G401 (cell line): ENCODE measurements around the gene RBM4. TPM values are rescaled to one million over a fixed set of nuclear protein-coding genes. Genes with fewer than 3 reads are reported as not detected.

Experiments
- DNase-seq: peaks from one replicate; pipeline ENCODE4 v3.0.0-alpha.2; 2015; ENCODE audit warnings: low spot score
- in situ Hi-C: cut with HindIII; loops from 2 replicates; pipeline ENCODE4 v1.10.0; 2016; ENCODE audit warnings: low sequenced_read_pairs, mixed read lengths
- total RNA-seq: library from RNA; depleted of rRNA; stranded (reverse); fragments of >200 nt; shearing (Covaris generic); gene quantifications from 2 replicates; pipeline ENCODE4 v1.2.3, GENCODE V29; 2014

Gene RBM4
- total RNA-seq, 1 experiment from 2014 or later, result 534 TPM

- no peak for DNase-seq
- in situ Hi-C loops, result no loop called here
These were observed 47.0 kb downstream of the RBM4 start for GRCh38 chr11:66685276-66686099.

- DNase-seq, result no peak
- in situ Hi-C loops, result no loop called here
These were observed 47.7 kb downstream of the RBM4 start for GRCh38 chr11:66686100-66686785.

- DNase-seq, result peak; percentile 84
These were observed 48.6 kb downstream of the RBM4 start for GRCh38 chr11:66686801-66687750.

GRCh38 chr11:66687831-66688281, 49.4 kb downstream of the RBM4 start:
- in situ Hi-C loops, result no loop called here
- DNase-seq, result peak; percentile 52

More at GRCh38 chr11:66686801-66687750, 48.6 kb downstream of the RBM4 start:
- in situ Hi-C loops, result no loop called here

- in situ Hi-C loops, result no loop called here
These were observed 50.3 kb downstream of the RBM4 start for GRCh38 chr11:66688561-66689534.

GRCh38 chr11:66689661-66690590, 51.4 kb downstream of the RBM4 start:
- DNase-seq, result peak; percentile 62
- in situ Hi-C loops, result no loop called here

More at GRCh38 chr11:66688561-66689534, 50.3 kb downstream of the RBM4 start:
- no peak for DNase-seq

GRCh38 chr11:66691311-66691980, 52.9 kb downstream of the RBM4 start:
- in situ Hi-C loops, result no loop called here

GRCh38 chr11:66692446-66692845, 53.9 kb downstream of the RBM4 start:
- in situ Hi-C loops, result no loop called here

More at GRCh38 chr11:66691311-66691980, 52.9 kb downstream of the RBM4 start:
- DNase-seq, result no peak

GRCh38 chr11:66692871-66693331, 54.4 kb downstream of the RBM4 start:
- in situ Hi-C loops, result no loop called here
- no peak for DNase-seq

More at GRCh38 chr11:66692446-66692845, 53.9 kb downstream of the RBM4 start:
- peak; percentile 60 for DNase-seq

GRCh38 chr11:66693356-66694055, 55.0 kb downstream of the RBM4 start:
- in situ Hi-C loops, result no loop called here
- DNase-seq, result no peak

GRCh38 chr11:66694056-66694410, 55.5 kb downstream of the RBM4 start:
- in situ Hi-C loops, result no loop called here
- DNase-seq, result peak; percentile 57

GRCh38 chr11:66694732-66695207, 56.3 kb downstream of the RBM4 start:
- DNase-seq, result peak; percentile 92
- in situ Hi-C loops, result no loop called here
